GM19099 (cell line): ENCODE measurements around the gene SACM1L.

Experiments used
- POLR2A ChIP-seq: IDR thresholded peaks from 3 replicates; pipeline ENCODE4 v1.6.1; 2011; ENCODE audit warnings: low read depth; ENCODE audit not compliant: insufficient read length; ENCODE audit errors: extremely low read depth

SACM1L gene

GRCh38 chr3:45705839-45706808 is 16.9 kb downstream of the SACM1L start:
- TF ChIP-seq POLR2A, result no peak

GRCh38 chr3:45711931-45712330 is 22.7 kb downstream of the SACM1L start:
- no peak for TF ChIP-seq POLR2A

- TF ChIP-seq POLR2A, result no peak
These were observed 23.4 kb downstream of the SACM1L start for GRCh38 chr3:45712434-45713110.

DNA sequence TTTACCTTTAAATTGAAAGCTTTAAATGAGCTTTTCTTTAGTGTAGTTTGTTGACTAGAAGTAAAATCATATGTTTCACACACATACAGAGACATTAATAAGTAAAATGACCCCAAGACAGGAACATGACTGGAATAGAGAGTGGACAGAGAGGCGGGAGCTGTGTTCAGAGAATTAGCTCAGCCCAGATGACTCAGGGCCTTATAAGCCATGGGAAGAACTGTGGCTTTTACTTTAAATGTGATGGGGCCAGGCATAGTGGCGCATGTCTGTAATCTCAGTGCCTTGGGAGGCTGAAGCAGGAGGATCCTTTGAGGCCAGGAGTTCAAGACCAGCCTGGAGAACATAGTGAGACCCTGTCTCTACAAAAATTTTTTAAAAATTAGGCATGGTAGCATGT is 26.7 kb downstream of the SACM1L start:
- TF ChIP-seq POLR2A, result no peak

DNA sequence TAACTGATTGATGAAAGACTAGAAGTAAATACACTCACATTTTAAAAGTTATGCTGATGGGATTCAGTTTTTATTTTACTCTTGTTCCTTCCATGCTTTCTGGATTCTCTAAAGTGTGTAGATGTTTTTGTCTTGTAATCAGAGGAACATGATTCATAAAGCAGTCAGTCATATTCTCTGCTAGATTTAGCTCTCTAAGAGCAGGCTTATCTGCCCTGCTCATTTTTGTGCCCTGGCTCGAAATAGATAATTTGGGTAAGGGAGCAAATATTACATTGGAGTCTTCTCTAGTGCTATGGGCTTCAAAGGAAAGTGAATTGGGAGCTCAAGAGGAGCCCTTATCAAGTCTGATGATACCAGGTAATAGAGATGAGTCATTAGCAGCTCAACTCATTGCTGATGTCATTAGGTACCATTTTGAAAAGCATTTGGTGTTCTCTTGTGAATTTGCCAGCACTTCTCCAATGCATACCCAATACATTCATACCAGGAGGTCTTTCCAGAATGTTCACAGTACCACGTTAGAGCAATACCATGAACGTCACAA is 27.7 kb downstream of the SACM1L start:
- no peak for TF ChIP-seq POLR2A

- TF ChIP-seq POLR2A, result no peak
These were observed 30.7 kb downstream of the SACM1L start for GRCh38 chr3:45719655-45720487.

- no peak for TF ChIP-seq POLR2A
These were observed 35.7 kb downstream of the SACM1L start for GRCh38 chr3:45724911-45725310.

GRCh38 chr3:45729614-45730013 is 40.4 kb downstream of the SACM1L start:
- no peak for TF ChIP-seq POLR2A

DNA sequence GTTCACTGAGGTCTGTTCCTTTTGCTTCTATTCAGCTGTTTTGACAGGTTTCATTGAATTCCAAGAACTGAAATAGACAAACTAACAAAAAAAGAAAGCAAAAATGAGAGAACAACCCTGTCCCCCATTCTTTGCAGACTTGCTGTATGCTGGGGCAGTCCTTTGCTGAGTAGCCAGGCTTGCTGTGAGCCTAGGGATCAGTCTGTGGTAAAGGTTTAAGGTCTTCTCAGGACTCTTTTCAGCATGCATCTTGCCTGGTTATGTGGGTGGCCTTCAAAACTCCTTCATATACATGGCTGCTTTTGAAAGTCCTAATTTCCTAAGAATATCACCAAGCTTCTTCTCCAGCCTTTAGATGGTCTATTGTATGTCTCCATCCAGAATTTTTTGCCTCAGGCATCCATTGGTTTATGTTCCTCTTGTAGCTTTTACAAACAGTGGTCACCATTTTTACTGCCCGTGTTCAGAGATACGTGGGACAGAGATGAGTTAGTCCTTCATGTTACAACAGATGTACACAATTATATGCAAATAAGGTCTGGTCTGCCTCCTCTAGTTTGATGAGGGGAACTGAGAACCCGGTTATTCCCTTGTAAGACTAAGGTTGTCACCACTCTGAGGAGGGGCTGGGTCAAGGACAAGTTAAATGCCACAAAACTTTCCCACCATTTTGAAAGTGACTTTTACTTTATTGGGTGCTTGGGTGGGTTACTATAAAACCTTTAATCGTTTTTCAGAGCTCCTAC is 41.4 kb downstream of the SACM1L start:
- no peak for TF ChIP-seq POLR2A

- no peak for TF ChIP-seq POLR2A
These were observed 47.5 kb downstream of the SACM1L start for GRCh38 chr3:45736707-45737106.

DNA sequence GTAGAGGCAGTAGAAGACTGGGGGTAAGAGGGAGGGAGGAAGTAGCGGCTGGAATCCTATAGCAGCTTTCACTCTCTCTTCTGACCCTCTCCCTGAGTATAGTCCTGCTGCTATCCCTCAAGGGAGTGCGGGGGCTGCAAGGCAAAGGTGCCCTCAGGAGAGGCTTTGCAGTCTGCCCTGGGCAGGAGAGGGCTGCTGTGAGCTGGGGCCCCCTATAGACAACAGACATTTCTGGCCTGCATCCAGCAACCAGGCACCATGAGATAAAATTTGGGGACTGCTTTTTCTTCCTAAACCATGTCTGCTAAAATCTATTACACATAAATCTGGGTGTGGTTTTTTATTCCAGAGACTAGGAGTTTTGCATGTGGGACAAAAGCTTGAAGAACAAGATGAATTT is 48.0 kb downstream of the SACM1L start:
- no peak for TF ChIP-seq POLR2A

- no peak for TF ChIP-seq POLR2A
These were observed 50.8 kb downstream of the SACM1L start for GRCh38 chr3:45739991-45740390.

- TF ChIP-seq POLR2A, result no peak
These were observed 52.1 kb downstream of the SACM1L start for GRCh38 chr3:45741247-45741646.
